PC-9 (cell line): ENCODE results near the gene FIBCD1. TPM values are rescaled to one million over a fixed set of nuclear protein-coding genes. Genes with fewer than 3 reads are reported as not detected.

Experiments
- BruUV-seq: library from RNA; stranded (reverse); fragments of 400-500 nt; replicated peaks from 2 replicates; lab custom pipeline; 2021; lab: Mats Ljungman, UMichigan
- CTCF ChIA-PET: fragments of 300-600 bp; sonication (Branson Sonifier 250); formaldehyde crosslinking; loops from one replicate; lab custom pipeline; 2022; ENCODE audit warnings: antibody characterized with exemption; lab: Charles Lee
- POLR2A ChIA-PET: fragments of 300-600 bp; sonication (Branson Sonifier 250); formaldehyde crosslinking; loops from one replicate; lab custom pipeline; 2022; ENCODE audit warnings: antibody characterized with exemption; ENCODE audit not compliant: unreplicated experiment; lab: Charles Lee
- DNase-seq, 2 experiments: peaks; one replicate each; pipeline versions ENCODE4 v3.0.0 to v3.0.0-alpha.2; 2015 to 2022; ENCODE audit warnings: mixed read lengths in 1 of 2
- H2AFZ ChIP-seq: fragments of 200-600 bp; sonication (generic); 2 replicates; pipeline ENCODE4 v1.8.1; 2017; ENCODE audit warnings: antibody characterized with exemption
- H3F3A ChIP-seq: fragments of 200-600 bp; sonication (generic); 2 replicates; pipeline ENCODE4 v1.8.1; 2017; ENCODE audit warnings: antibody characterized with exemption, mild to moderate bottlenecking, low read depth; ENCODE audit not compliant: insufficient read depth
- H3K27ac ChIP-seq: fragments of 200-600 bp; sonication (generic); 2 replicates; pipeline ENCODE4 v1.6.1; 2016; ENCODE audit warnings: mixed run types
- H3K27me3 ChIP-seq: fragments of 200-600 bp; sonication (generic); 2 replicates; pipeline ENCODE4 v1.6.1; 2016; ENCODE audit warnings: low read depth, mixed run types; ENCODE audit not compliant: insufficient read depth
- H3K36me3 ChIP-seq: fragments of 200-600 bp; sonication (generic); 2 replicates; pipeline ENCODE4 v1.6.1; 2016; ENCODE audit warnings: low read depth, mixed run types
- H3K4me1 ChIP-seq: fragments of 200-600 bp; sonication (generic); replicated peaks from 2 replicates; pipeline ENCODE4 v1.6.1; 2016; ENCODE audit warnings: mixed run types; ENCODE audit not compliant: insufficient read depth
- H3K4me2 ChIP-seq: fragments of 200-600 bp; sonication (generic); 2 replicates; pipeline ENCODE4 v1.6.1; 2017; ENCODE audit warnings: mixed run types
- H3K4me3 ChIP-seq: fragments of 200-600 bp; sonication (generic); 2 replicates; pipeline ENCODE4 v1.6.1; 2016; ENCODE audit warnings: mixed run types
- H3K79me2 ChIP-seq: fragments of 200-600 bp; sonication (generic); 2 replicates; pipeline ENCODE4 v1.6.1; 2017; ENCODE audit warnings: low read depth, mixed run types
- H3K9me2 ChIP-seq: fragments of 200-600 bp; sonication (generic); 2 replicates; pipeline ENCODE4 v1.8.1; 2017; ENCODE audit warnings: mild to moderate bottlenecking; ENCODE audit not compliant: insufficient read depth
- H3K9me3 ChIP-seq: fragments of 200-600 bp; sonication (generic); 2 replicates; pipeline ENCODE4 v1.8.1; 2016; ENCODE audit warnings: low read depth; ENCODE audit not compliant: insufficient read depth
- H4K20me1 ChIP-seq: fragments of 200-600 bp; sonication (generic); 2 replicates; pipeline ENCODE4 v1.8.1; 2017; ENCODE audit not compliant: insufficient read depth
- EZH2 ChIP-seq: fragments of 200-600 bp; sonication (generic); IDR thresholded peaks from 2 replicates; pipeline ENCODE4 v1.8.0; 2017; ENCODE audit warnings: antibody characterized with exemption, low read depth
- intact Hi-C: fragments of 100-400 bp; cut with micrococcal nuclease; formaldehyde crosslinking; loops from one replicate; pipeline ENCODE4 v1.10.0; 2022; ENCODE audit not compliant: unreplicated experiment
- total RNA-seq: library from RNA; stranded (reverse); gene quantifications from 2 replicates; pipeline ENCODE4 v1.2.3, GENCODE V29; 2021
- TF ChIP-seq, protein P1 (sequence below): fragments of 200-600 bp; sonication (generic); conservative IDR thresholded peaks from 2 replicates; pipeline ENCODE4 v1.6.1; 2017; ENCODE audit warnings: mixed run types, antibody characterized with exemption, mild to moderate bottlenecking, moderate library complexity

FIBCD1 gene
- total RNA-seq, 1 experiment from 2014 or later = 2.7 TPM

DNA sequence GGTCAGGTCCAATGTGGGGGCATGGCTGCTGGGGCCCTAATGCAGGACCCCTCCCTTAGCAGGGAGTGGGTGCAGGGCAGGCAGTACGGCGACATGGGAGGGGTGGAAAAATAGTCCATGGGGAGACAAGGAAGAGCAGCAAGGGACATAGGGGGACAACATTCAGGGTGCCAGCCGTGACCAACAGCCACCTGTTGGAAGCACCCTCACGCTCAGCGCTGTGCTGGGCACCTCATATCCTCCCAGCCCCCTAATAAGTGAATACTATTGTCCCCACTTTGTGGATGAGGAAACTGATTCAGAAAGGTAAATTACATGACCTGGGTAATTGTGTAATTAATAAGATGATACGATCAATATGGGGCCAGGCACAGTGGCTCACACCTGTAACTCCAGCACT, 3.0 kb upstream of the FIBCD1 start:
- no peaks in the 10 kb centered on the region for H3K36me3 ChIP-seq
- no TSS peak for BruUV-seq
- no peaks in the 10 kb centered on the region for H3K79me2 ChIP-seq
- peaks cover 12% of the 10 kb centered on the region; the same call in 1 of the 2 replicates for H3F3A ChIP-seq
- intact Hi-C loops = loop anchor here (5.0 kb wide), 1 partner anchor 105 kb away; no protein-coding TSS in a partner anchor
- no peaks in the 10 kb centered on the region for H3K9me3 ChIP-seq
- H3K4me2 ChIP-seq = no peak overlapping the region
- no peak for TF ChIP-seq EZH2
- TF ChIP-seq, protein P1, sequence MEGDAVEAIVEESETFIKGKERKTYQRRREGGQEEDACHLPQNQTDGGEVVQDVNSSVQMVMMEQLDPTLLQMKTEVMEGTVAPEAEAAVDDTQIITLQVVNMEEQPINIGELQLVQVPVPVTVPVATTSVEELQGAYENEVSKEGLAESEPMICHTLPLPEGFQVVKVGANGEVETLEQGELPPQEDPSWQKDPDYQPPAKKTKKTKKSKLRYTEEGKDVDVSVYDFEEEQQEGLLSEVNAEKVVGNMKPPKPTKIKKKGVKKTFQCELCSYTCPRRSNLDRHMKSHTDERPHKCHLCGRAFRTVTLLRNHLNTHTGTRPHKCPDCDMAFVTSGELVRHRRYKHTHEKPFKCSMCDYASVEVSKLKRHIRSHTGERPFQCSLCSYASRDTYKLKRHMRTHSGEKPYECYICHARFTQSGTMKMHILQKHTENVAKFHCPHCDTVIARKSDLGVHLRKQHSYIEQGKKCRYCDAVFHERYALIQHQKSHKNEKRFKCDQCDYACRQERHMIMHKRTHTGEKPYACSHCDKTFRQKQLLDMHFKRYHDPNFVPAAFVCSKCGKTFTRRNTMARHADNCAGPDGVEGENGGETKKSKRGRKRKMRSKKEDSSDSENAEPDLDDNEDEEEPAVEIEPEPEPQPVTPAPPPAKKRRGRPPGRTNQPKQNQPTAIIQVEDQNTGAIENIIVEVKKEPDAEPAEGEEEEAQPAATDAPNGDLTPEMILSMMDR = no peak
- no peak overlapping the region for H2AFZ ChIP-seq
- CTCF ChIA-PET = interaction anchor here (0.7 to 0.9 kb wide), 2 partner anchors 38 to 104 kb away, joined by 4 to 6 read pairs; no protein-coding TSS in a partner anchor
- no peak for DNase-seq
- no peaks in the 10 kb centered on the region for H4K20me1 ChIP-seq
- no peaks in the 10 kb centered on the region for H3K9me2 ChIP-seq
- H3K27ac ChIP-seq = no peak overlapping the region
- peaks cover 17% of the 10 kb centered on the region; the same call in 1 of the 2 replicates for H3K27me3 ChIP-seq
- POLR2A ChIA-PET = no interaction called here
- no peak overlapping the region for H3K4me3 ChIP-seq
- peaks cover 12% of the 10 kb centered on the region for H3K4me1 ChIP-seq

DNA sequence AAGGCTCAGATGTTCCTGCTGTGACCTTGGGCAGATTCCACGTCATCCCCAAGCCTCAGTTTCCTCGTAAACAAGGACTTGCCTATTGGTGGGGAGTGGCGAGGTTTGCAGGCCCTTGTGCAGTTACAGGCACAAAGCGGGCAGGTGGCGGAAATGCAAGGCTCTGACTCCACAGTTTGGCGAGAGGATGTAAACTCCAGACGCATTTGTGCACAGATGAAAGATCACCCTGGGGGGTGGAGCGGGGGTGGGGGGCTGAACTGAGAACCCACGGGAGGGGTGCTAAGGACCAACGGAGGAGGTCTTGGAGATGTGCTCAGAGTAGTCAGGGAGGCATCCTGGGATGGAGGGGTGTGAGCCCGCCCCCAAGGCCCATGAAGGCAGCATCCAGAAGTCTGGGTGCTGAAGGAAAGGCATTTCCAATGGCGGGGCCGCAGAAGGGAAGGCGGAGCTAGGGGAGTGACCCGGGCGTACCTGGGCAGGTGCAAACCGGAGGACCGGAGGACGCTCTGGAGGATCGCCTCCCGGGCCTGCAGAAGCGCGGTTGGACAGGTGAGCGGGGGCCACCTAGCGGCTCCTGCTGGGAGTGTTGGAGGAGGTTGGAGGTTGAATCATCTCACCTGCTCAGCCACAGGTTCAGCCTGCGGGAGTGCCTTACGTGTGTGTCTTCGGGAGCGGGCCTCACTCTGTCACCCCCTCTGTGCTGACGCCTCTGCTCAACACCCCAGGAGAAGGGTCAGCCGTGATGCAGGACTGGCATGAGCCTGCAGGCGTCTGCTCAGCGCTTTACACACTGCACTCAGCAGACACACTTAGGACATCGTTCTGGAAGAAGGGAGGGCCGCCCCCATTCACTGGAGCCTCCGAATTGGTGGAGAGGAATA, 1.9 kb upstream of the FIBCD1 start:
- H2AFZ ChIP-seq = 0 out of 2 replicates have a peak overlapping the region, but pooled peaks have one; percentile 42

More for the DNA sequence above, 1.9 kb upstream of the FIBCD1 start:
- Histone ChIP-seq H3F3A (peaks cover 22% of the 10 kb centered on the region; the same call in 1 of the 2 replicates), H3K79me2 (no peaks in the 10 kb centered on the region), H3K27me3 (peaks cover 17% of the 10 kb centered on the region; the same call in 1 of the 2 replicates), H3K36me3 (no peaks in the 10 kb centered on the region), H4K20me1 (no peaks in the 10 kb centered on the region), H3K4me1 (peaks cover 14% of the 10 kb centered on the region), H3K9me2 (no peaks in the 10 kb centered on the region), H3K9me3 (no peaks in the 10 kb centered on the region), H3K4me3 (no peak overlapping the region; the same call in 1 of the 2 replicates), H3K4me2 (peak overlapping the region; percentile 49), H3K27ac (no peak overlapping the region)
- intact Hi-C loops = loop anchor here (1.0 to 5.0 kb wide), 5 partner anchors 57 to 234 kb away; no protein-coding TSS in a partner anchor
- TF ChIP-seq, protein P1 = peak; percentile 91
- TF ChIP-seq EZH2 = no peak
- ChIA-PET CTCF (interaction anchor here (0.6 to 1.0 kb wide), 5 partner anchors 8 to 235 kb away, joined by 3 to 12 read pairs (median 5); no protein-coding TSS in a partner anchor), POLR2A (no interaction called here)
- peak; percentile 85 to 96 for DNase-seq
- BruUV-seq = no TSS peak
